Stimulated activated CD8-positive, alpha-beta memory T cell treated with anti-CD3 and anti-CD28 coated beads, Interleukin-12 subunit alpha, Interleukin-12 subunit beta, amount 100 ng/mL, for 24 hours (primary cell): ENCODE results near the gene THSD4.
"Not testable (repeated sequence)": the region's sequence is repeated elsewhere in the genome, so short reads cannot be mapped to it uniquely, and the experiment has no call there.

ENCODE experiments used
- DNase-seq: peaks from one replicate; pipeline ENCODE4 v3.0.0-alpha.2; 2020; ENCODE audit errors: extremely low read depth

The THSD4 gene

DNA sequence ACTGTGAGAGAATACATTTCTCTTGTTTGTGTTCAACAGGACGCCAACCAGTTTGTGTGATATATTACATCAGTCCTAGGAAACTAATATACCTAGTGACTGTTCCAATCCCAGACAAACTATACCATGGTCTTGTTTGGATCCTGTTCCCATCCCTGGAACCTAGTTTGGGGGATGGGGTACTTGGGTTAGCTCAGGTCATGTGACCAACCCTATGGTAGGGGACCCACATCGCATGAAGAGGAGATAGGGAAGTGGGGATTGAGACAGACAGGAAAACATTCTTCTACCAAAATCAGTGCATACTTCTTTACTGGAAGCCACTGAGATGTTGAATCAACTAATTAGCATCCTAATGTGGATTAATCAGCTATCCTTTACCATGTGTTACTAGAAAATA, 146.1 kb downstream of the THSD4 start:
- no peak for DNase-seq

DNA sequence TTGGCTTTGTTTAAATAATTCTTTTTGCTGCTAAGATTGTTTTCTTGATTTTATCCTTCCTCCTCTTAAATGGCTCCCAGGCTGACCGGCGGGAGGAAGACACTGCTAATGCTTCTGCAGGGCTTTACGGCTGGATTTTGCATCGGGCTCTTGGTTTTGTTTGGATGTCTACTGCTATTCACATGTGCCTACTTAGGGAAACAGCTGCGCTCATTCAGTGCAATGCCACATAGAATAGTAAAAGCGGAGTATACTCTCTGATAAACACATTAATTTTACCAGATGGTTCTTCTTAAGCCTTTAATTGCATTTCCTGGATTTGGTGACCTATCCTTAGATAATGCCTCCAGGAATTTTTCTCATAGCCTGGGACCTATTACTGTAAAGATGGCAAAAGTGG, 146.6 kb downstream of the THSD4 start:
- DNase-seq = no peak

DNA sequence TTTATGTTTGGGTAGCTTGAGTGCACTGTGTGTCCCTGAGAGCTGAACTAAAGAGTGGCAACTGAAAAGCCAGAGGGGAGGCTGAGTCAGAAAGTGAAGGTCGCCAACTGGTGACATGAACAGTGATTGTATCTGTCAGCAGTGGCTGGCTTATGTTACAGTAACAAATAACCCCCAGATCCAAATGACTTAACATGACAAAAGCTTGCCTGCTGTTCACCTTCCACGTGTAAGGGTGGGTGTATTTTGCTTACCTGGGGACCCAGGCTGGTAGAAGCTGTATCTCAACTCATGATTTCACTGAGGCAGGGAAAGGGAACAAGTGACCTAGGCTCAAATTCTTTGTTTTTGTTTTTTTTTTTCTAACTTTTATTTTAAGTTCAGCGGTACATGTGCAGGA, 147.3 kb downstream of the THSD4 start:
- no peak for DNase-seq

- DNase-seq = not testable (repeated sequence)
Measured at GRCh38 chr15:71265606-71266005, 150.3 kb downstream of the THSD4 start.

DNA sequence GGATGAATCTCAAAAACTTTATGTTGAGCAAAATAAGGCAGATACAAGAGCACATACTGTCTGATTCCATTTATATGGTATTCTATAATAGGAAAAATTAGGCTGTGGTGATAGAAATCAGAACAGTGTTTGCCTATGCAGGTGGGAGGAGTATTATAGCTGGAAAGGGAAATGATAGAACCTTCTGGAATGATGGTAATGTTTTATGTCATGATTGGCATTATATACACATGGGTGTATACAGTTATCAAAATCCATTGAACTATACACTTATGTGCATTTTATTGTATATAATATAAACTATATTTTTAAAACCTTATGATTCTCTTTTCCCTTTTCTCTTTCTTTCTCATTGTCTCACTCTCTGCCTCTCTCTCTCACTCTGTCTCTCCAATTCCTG, 156.1 kb downstream of the THSD4 start:
- no peak for DNase-seq

- no peak for DNase-seq
Measured at GRCh38 chr15:71272932-71273331, 157.7 kb downstream of the THSD4 start.

DNA sequence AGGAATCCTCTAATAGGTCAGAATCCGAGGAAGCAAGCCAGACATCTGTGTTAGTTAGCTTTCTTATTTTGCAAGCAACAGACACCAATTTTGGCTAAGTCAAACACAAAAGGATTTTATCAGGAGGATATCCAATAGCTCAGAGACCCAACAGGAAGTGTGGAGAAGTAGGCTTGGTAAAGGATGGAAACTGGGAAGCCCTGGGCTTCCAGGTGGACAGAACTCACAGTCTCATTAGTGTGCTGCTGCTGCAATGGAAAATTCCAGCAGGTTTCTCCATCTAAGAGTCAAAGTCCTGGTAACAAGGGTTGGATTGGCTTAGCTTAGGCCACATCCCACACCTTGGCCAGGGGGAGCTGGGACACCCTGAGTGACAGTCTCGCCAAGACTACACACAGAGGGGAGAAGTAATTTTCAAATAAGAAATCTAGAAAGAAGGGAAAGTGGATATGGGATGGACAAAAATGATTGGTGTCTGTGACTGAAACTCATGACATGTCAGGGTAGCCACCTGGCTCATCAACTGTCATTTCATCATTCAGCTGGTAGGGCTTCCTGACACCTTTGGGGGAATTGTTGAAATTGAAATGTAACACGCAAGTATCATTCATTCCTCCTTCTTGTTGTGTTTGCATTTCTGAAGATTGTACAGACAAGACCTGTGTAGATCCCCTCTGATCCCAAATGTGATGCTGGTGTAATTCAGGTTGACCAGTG, 158.6 kb downstream of the THSD4 start:
- DNase-seq = no peak

DNA sequence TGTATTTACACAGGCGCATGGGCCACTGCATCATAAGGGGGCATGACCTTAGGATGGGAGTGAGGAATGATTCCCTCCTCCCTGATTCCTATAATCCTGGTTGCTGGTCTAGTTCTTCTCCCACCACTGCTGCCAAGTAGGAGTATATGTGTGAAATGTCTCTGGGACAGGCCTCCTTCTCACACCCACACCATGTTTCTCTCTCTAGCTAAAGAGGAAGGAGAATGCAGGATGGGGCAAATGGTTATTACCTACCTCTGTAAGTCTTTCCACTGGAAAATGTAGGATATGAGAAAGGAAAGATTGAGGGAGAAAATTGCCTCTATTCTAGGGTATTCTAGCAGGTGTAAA, 159.2 kb downstream of the THSD4 start:
- DNase-seq = no peak

DNA sequence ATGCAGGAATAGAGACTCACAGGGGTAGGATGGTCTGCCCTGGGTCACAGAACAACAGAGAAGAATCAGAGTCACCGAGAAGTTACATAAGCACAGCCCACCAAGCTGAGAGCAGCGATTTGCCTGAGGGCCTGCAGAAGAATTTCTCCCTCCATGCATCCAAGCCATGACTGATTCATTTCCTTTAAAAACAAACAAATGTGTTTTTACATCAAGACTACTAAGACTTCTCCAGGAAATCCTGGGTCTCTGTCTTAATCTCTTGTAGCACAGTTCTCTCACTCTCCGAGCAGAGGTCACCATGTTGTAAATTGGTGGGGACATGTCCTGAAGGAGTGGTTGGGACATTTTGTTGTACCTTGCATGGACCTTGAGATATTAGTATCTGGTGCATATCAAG, 159.8 kb downstream of the THSD4 start:
- DNase-seq = no peak

DNA sequence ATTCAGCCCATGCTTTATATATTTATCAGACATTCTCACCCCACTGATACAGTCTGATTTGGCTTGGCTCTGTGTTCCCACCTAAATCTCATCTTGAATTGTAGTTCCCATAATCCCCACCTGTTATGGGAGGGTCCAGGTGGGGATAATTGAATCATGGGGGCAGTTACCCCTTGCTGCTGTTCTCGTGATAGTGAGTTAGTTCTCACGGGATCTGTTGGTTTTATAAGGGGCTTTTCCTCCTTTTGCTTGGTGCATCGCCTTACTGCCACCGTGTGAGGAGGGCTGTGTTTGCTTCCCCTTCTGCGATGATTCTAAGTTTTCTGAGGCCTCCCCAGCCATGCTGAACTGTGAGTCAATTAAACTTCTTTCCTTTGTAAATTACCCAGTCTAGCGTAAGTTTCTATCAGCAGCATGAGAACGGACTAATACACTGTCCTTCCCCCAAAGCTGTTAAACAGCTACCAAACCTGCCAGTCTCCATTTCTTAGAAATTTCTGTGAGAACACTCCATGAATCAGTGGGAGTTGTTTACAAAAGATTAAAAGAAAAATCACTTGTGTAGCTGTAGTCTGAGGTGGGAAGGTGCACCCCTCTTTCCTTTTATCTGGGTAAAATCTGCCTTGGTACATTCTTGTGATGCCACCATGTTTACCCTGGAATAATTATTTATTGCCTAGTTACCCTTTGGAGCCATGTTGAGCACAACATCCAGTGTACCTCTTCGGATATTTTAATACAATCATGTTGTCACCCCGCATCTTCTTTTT, 160.5 kb downstream of the THSD4 start:
- DNase-seq = no peak

GRCh38 chr15:71276336-71276665, 161.0 kb downstream of the THSD4 start:
- no peak for DNase-seq

DNA sequence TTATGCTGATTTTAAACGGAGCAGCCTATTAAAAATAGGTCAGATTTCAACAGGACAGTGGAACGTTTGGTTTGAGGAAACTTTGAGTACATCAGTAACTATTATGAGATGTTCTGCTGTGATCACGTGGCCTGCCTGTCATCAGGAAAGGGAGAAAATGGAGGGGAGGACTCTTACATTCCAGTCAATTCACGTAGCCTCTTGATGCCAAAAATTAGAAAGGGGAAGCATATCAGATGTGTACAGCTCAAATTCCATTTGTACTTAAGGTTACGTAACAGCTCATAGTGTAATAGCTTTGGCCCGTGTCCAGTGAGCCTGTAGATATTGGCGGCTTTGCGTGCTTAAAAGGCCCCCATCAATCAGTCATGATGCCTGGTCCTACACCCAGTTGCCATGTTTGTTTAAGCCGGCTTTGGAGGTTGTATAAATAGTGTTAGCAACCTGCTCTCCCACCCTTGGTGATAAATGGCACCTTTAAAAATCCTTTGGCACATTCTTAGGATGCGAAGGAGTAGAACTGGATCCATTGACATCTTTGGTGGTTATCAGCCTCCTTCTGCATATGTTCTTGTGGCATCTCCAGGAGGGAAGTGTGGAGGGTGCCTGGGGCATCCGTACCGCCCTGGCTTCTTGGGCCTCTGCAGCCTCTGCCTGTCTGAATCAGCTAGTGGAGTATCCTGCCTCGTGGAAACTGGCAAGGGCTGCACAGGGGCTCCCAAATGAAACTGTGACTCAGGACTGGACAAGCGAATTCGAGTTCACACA, 163.9 kb downstream of the THSD4 start:
- DNase-seq = no peak

DNA sequence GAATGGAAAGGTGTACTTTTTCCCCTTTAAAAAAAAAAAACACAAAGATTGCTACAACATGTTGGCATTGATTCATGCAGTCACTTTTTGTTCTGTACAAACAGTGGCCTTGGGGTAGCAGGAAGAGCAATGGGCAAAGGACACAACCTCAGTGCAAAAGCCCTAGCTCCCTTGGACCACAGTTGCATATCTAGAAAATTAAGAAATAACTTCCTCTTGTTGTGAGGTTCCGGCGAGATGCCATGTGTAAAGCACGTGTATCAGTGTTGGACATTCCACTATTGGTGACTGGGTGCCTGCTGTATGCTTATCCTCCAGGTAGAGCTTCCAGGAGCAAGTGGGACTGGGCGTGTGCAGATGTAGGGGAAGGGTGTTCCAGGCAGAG, 164.5 kb downstream of the THSD4 start:
- DNase-seq = no peak

- no peak for DNase-seq
Measured at GRCh38 chr15:71280206-71280605, 164.9 kb downstream of the THSD4 start.

- no peak for DNase-seq
Measured at GRCh38 chr15:71281256-71281655, 166.0 kb downstream of the THSD4 start.

GRCh38 chr15:71282076-71282475, 166.8 kb downstream of the THSD4 start:
- DNase-seq = no peak

DNA sequence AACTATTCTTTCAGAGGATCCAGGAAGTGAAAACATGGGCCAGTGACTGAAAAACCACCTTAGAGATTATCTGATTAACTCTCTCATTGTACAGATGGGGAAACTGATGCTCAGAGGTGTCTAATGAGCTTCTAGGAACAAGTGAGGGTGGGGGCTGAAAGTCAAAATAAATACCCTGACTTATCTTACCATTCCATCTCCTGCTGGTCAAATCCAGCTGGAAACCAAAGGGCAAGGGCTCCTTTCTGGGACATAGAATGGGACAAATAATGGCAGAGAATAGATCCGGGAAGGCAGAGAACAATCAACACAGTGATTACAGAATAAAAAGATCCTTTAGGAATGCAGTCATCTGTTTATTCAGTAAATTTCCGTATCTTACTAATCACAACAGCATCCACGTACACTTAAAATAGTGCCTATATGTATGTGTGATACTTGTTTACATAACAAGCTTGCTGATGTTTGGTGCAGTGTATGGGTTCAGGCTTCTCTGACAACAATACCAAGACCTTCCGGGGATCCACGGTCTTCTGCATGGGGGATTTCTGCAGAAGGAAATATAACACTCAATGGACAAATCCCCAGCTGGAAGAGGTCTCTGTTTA, 173.2 kb downstream of the THSD4 start:
- DNase-seq = no peak

DNA sequence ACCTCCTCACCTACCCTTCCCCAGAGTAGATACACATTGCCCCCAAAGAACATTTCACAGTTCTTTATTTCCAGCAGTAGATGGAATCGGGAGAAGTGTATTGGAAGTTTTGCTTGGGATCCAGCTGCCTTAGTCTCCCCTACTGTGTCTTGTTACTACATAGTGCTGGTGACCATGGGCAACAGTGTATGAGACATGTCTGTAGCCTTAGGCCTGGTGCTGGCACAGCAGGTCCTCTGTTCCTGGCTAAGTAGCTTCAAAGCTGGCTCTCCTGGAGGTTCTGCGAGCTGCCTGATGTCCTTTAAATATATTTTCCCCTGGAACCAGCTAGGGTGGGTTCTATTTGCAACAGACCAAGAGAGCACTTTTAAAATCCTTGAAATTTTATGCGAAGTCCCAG, 174.7 kb downstream of the THSD4 start:
- no peak for DNase-seq

DNA sequence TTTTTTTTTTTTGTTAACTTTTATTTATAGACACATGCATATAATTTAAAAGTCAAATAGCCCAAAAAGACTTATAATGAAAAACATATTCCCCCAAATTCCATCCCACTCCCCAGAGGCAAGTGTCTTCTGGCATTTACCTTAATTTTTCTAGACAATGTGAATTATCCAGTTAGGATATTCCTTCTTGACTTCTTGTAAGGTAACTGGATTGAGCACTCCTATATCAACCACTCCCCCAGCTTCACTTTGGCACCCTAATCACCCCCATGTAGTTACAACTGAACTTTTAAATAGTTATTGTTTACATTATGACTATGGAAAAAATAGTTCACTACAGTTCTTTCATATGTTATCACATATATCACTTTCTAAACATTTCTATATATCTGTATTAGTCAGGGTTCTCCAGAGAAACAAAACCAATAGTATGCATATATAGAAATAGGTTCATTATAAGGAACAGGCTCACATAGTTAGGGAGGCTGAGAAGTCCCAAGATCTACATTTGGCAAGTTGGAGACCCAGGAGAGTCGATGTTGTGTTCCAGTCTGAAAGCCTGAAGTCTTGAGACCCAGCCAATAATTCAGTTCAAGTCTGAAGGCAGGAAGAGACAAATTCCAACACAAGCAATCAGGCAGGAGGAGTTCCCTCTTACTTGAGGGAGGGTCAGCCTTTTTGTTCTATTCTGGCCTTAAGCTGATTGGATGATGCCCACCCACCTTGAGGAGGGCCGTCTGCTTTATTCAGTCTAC, 175.8 kb downstream of the THSD4 start:
- no peak for DNase-seq

DNA sequence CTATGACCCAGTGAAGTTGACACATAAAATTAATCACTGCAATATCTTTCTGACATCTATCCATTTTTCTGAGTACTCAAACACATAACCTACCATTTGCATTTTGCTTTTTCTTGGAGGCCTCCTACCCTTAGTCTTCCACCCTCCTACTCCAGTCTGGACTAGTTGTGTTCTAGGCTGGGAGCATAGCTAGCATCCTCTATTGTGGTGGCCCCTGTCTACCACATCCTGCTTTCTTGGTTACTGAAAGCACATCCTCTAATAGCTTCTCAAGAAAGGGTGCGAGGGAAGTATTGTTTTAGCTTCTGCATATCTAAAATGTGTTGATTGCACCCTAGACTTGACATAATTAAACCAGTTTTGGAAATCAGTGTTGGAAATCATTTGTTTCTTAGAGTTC, 176.5 kb downstream of the THSD4 start:
- DNase-seq = no peak

DNA sequence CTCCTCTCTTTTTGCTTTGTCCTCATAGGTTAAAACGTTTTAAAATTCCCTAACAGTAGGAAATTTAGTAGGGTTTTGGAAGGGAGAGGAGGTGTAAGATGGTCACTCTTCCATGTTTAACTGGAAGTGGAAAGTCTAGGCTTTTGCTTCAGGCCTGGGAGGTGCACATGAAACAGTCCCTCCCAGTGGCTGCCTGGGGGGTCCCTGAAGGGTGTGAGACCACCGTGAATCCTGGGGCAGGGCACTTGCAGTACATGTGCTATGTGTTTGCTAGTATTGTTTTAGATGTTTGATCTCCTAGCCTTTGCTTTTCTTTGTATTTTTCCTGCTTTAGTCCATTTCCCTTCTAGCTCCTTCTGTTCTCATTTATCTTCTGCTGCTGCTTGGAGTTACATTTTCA, 178.5 kb downstream of the THSD4 start:
- no peak for DNase-seq
